Upper lobe of left lung (tissue), 4 donors: ENCODE results near the gene HCRT.

Source experiments
- POLR2A ChIP-seq, 4 donors: fragments of 450-650 bp; IDR thresholded peaks; one replicate each; pipeline ENCODE4 v1.5.1; 2016 to 2017; ENCODE audit warnings: antibody characterized with exemption in 4 of 4, mild to moderate bottlenecking in 2 of 4
- TF ChIP-seq, protein P1 (sequence below), 6 experiments: fragments of 450-650 bp in 4 of 6; fragments of 200-600 bp in 2 of 6; sonication (generic) in 2 of 6; IDR thresholded peaks; one replicate each; pipeline ENCODE4 v1.5.1; 2016 to 2019; ENCODE audit warnings: antibody characterized with exemption in 6 of 6

DNA sequence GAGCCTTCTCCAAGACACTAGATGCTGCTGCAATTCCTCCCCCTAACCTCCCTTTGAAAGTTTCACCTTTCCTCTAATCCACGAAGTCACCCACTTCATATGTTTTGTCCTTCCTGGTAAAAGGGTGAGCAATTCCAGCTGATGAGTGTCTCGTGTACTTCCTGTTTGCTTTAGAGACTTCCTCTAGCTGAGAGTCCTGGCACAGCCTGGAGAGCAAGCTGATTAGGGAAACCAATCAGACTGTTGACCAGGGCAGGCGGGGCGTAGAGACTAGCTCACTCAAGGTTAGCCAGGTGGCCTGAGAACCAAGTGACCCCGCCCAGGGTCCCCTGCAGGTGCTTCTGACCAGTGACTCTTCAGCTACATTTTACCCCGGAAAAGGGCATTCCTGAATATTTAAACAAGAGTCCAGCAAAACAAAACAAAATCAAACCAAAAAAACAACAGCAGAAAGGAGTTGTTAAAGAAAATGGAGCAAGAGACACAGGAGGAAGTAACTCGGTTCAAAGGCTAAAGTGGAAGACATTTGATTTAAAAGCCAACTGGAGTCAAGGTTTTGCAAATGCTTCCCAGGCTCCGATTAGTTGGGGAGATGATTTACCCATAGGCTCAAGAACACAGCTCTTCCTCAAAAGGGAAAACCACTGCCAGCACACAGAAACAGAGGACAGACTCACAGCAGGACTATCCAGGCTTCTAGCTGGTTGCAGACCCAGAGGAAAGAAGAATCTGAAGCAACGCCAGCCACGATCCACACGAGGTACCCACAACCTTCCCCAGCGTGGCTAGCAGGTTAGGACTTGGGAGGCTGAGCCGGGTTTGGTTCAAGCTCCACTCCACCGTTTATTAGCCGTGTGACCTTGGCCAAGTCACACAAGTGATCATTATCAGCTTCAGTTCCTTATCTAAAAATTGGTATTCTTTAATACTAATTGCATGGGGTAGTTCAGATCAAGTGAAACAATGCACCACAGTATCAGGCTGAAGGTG lies 49.3 kb downstream of the HCRT start:
- TF ChIP-seq, protein P1, sequence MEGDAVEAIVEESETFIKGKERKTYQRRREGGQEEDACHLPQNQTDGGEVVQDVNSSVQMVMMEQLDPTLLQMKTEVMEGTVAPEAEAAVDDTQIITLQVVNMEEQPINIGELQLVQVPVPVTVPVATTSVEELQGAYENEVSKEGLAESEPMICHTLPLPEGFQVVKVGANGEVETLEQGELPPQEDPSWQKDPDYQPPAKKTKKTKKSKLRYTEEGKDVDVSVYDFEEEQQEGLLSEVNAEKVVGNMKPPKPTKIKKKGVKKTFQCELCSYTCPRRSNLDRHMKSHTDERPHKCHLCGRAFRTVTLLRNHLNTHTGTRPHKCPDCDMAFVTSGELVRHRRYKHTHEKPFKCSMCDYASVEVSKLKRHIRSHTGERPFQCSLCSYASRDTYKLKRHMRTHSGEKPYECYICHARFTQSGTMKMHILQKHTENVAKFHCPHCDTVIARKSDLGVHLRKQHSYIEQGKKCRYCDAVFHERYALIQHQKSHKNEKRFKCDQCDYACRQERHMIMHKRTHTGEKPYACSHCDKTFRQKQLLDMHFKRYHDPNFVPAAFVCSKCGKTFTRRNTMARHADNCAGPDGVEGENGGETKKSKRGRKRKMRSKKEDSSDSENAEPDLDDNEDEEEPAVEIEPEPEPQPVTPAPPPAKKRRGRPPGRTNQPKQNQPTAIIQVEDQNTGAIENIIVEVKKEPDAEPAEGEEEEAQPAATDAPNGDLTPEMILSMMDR (IDR thresholded peaks at IDR 0.05), result no peak
- TF ChIP-seq POLR2A (IDR thresholded peaks at IDR 0.05), result peak in 1 of 4 donors; percentile 46
